K562 (cell line): ENCODE results near the gene GDF9. TPM values are rescaled to one million over a fixed set of nuclear protein-coding genes. Genes with fewer than 3 reads are reported as not detected.
A peak's percentile ranks its signal among the peaks of the same experiment; 100 is the strongest.

Experiments
- ATAC-seq: fragments of 200-7000 bp; cut with Tn5 transposase; 3 replicates; pipeline ENCODE4 v1.9.1; 2020; ENCODE audit warnings: moderate library complexity
- BruUV-seq: library from RNA; stranded (reverse); fragments of 400-500 nt; replicated peaks from 2 replicates; lab custom pipeline; 2021; lab: Mats Ljungman, UMichigan
- CTCF ChIA-PET: fragments of 300-600 bp; formaldehyde crosslinking; extraction: SDS; loops from one replicate; lab custom pipeline; 2021; ENCODE audit warnings: low intra/inter-chr PET ratio; lab: Yijun Ruan, JAX
- POLR2A ChIA-PET: fragments of 300-600, 350-650 bp; sonication (Branson Sonifier 250); formaldehyde crosslinking; extraction: SDS; loops from one replicate; lab custom pipeline; 2021; ENCODE audit warnings: antibody characterized with exemption, inconsistent platforms; lab: Yijun Ruan, JAX
- DNase-seq, 4 experiments: peaks; one replicate each; pipeline versions ENCODE4 v3.0.0 to v3.0.0-alpha.2; 2011 to 2018; ENCODE audit warnings: low spot score in 3 of 4, mixed read lengths in 3 of 4; ENCODE audit errors: extremely low read depth in 1 of 4
- FAIRE-seq: peaks from 2 replicates; lab custom pipeline; 2011; peaks lifted over from hg19 to GRCh38; lab: Jason Lieb, UNC
- H2AFZ ChIP-seq: 2 replicates; pipeline ENCODE4 v1.6.0; 2011; ENCODE audit warnings: low read depth, low read length, control low read depth, inconsistent platforms
- H3K27ac ChIP-seq: fragments of 200-600 bp; 3 replicates; pipeline ENCODE4 v1.8.0; 2011; ENCODE audit warnings: low read depth, mild to moderate bottlenecking, control low read depth, inconsistent platforms, low read length, moderate library complexity, mixed read lengths; ENCODE audit errors: extremely low read depth
- H3K27me3 ChIP-seq, 2 experiments: fragments of 300-600 bp in 1 of 2; 2 replicates in 1 of 2; 3 replicates in 1 of 2; pipeline versions ENCODE4 v1.6.0 to v1.8.0; 2011; ENCODE audit warnings: inconsistent platforms in 2 of 2, low read length in 2 of 2, mild to moderate bottlenecking in 1 of 2, mixed read lengths in 1 of 2, moderate library complexity in 1 of 2; ENCODE audit not compliant: control insufficient read depth in 2 of 2, insufficient read depth in 2 of 2
- H3K36me3 ChIP-seq: fragments of 300-600 bp; 3 replicates; pipeline ENCODE4 v1.8.0; 2011; ENCODE audit warnings: mild to moderate bottlenecking, low read length, inconsistent platforms; ENCODE audit not compliant: control insufficient read depth, insufficient read depth
- H3K4me1 ChIP-seq, 2 experiments: fragments of 200-600 bp in 1 of 2; replicated peaks in 1 of 2; 2 replicates in 1 of 2; 3 replicates in 1 of 2; pipeline versions ENCODE4 v1.5.1 to v1.8.0; 2011; ENCODE audit warnings: inconsistent platforms in 2 of 2, low read length in 2 of 2, mild to moderate bottlenecking in 1 of 2, mixed read lengths in 1 of 2, moderate library complexity in 1 of 2; ENCODE audit not compliant: control insufficient read depth in 2 of 2, insufficient read depth in 2 of 2
- H3K4me2 ChIP-seq: 2 replicates; pipeline ENCODE4 v1.6.1; 2011; ENCODE audit warnings: low read length, control low read depth, inconsistent platforms, mixed read lengths; ENCODE audit not compliant: insufficient read depth
- H3K4me3 ChIP-seq: fragments of 200-600 bp; sonication (generic), shearing (Covaris generic); 2 replicates; pipeline ENCODE4 v1.5.1; 2016; ENCODE audit warnings: control low read depth, inconsistent platforms
- H3K79me2 ChIP-seq: fragments of 200-600 bp; 3 replicates; pipeline ENCODE4 v1.8.0; 2011; ENCODE audit warnings: low read length, inconsistent platforms; ENCODE audit not compliant: control insufficient read depth, insufficient read depth
- H3K9ac ChIP-seq, 2 experiments: 2 replicates each; pipeline versions ENCODE4 v1.6.0 to v1.6.1; 2011; ENCODE audit warnings: low read depth in 2 of 2, low read length in 2 of 2, control low read depth in 1 of 2, inconsistent platforms in 1 of 2, mild to moderate bottlenecking in 1 of 2, mixed read lengths in 1 of 2; ENCODE audit not compliant: insufficient read depth in 1 of 2
- H3K9me1 ChIP-seq: one replicate; pipeline ENCODE4 v1.6.0; 2011; ENCODE audit warnings: inconsistent platforms, mild to moderate bottlenecking, low read length, moderate library complexity; ENCODE audit not compliant: control insufficient read depth, insufficient read depth
- H3K9me3 ChIP-seq: replicated peaks from 2 replicates; pipeline ENCODE4 v1.5.1; 2011; ENCODE audit warnings: low read depth, low read length, inconsistent platforms; ENCODE audit not compliant: control insufficient read depth, insufficient read depth
- H4K20me1 ChIP-seq: replicated peaks from 2 replicates; pipeline ENCODE4 v1.6.1; 2011; ENCODE audit warnings: low read length, inconsistent platforms, mixed read lengths; ENCODE audit not compliant: control insufficient read depth, insufficient read depth
- NFIC ChIP-seq: fragments of 450-650 bp; IDR thresholded peaks from 2 replicates; pipeline ENCODE4 v1.6.1; 2017; ENCODE audit warnings: mild to moderate bottlenecking, inconsistent platforms
- POLR3G ChIP-seq: IDR thresholded peaks from 2 replicates; pipeline ENCODE4 v1.6.1; 2011; ENCODE audit not compliant: insufficient read length, insufficient replicate concordance; ENCODE audit errors: extremely low read depth
- ZNF140 ChIP-seq: fragments of 250-450 bp; sonication (Bioruptor Pico); IDR thresholded peaks from 2 replicates; pipeline ENCODE4 v1.8.0; 2021; ENCODE audit warnings: moderate library complexity, mild to moderate bottlenecking, inconsistent platforms
- WGBS: fragments of 100-300 bp; shearing (Covaris generic); methylation state at CpG from one replicate; pipeline ENCODE4 v1.1.6; 2016; ENCODE audit warnings: low coverage, mixed read lengths; ENCODE audit not compliant: insufficient coverage; ENCODE audit errors: missing lambda C conversion rate; 5-methylcytosine and 5-hydroxymethylcytosine counted together
- in situ Hi-C: fragments of 300-500 bp; cut with MboI; formaldehyde crosslinking; loops from 4 replicates; pipeline ENCODE4 v1.15.0; 2018; ENCODE audit warnings: inconsistent platforms, mixed read lengths
- intact Hi-C: fragments of 100-400 bp; cut with micrococcal nuclease; formaldehyde crosslinking; loops from 2 replicates; pipeline ENCODE4 v1.14.2; 2022
- polyA plus RNA-seq, 8 experiments: library from polyadenylated mRNA; depleted of rRNA in 4 of 8; stranded (reverse) in 5 of 8; unstranded in 3 of 8; fragments of >200 nt; fragmentation: Nextera tagmentation in 2 of 8; fragmentation: Illumina TruSeq in 1 of 8; extraction: Ambion mirVana in 2 of 8; extraction: Trizol in 1 of 8; gene quantifications; 2 replicates each; pipeline versions ENCODE4 v1.2.1 to v1.2.3, GENCODE V29; 2011 to 2014; ENCODE audit warnings: inconsistent platforms in 1 of 8, missing spikeins in 1 of 8
- total RNA-seq, 7 experiments: library from RNA; depleted of rRNA in 6 of 7; stranded (reverse); fragments of >200 nt in 6 of 7; fragmentation: Illumina TruSeq in 2 of 7; extraction: Trizol in 2 of 7; gene quantifications; 2 replicates each; pipeline versions ENCODE4 v1.2.1 to v1.2.3, GENCODE V29; 2011 to 2021; ENCODE audit warnings: low replicate concordance in 1 of 7
- TF ChIP-seq, protein P1 (sequence below), 2 experiments: fragments of 450-650 bp; IDR thresholded peaks; 2 replicates each; pipeline ENCODE4 v1.6.1; 2016; ENCODE audit warnings: mild to moderate bottlenecking in 2 of 2, borderline replicate concordance in 1 of 2, low read depth in 1 of 2, moderate library complexity in 1 of 2

Gene GDF9
- total and polyA plus RNA-seq, 9 of the 15 experiments (the other 6 are each of a cell fraction or from before 2014, with no cell fraction given), result 0.10 to 0.70 (median 0.20) TPM; not detected in 1

DNA sequence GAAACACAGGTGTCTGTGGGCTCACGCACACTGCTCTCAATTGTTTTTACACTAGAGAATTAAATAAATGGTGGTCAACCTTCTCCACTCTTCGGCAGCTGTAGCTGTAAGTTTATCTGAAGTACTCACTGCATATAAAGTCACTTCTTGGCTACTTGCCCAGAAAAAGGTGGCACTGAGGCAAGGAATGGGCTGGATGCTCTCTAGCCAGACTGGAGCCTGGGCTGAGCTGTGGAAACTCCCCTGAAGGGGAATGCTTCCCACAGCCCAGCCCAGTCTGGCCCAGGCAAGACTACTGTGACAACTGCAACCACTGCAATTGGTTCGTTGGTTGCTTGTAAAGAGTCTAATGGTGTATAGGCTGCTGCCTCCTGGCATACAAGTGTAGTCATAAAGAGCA is 11.7 kb upstream of the GDF9 start:
- Histone ChIP-seq H3K79me2 (no peaks in the 10 kb centered on the region), H4K20me1 (0 out of 2 replicates have a peak, but pooled peaks cover under 1% of the 10 kb centered on the region), H3K9me1 (no peaks in the 10 kb centered on the region), H3K4me2 (no peak overlapping the region), H3K27ac (no peak overlapping the region), H3K9me3 (no peaks in the 10 kb centered on the region), H3K4me1 (peaks cover 0 to 5% of the 10 kb centered on the region in 2 experiments; a peak in 2 of 5 replicates), H3K4me3 (no peak overlapping the region), H3K27me3 (no peaks in the 10 kb centered on the region), H2AFZ (no peak overlapping the region), H3K9ac (no peak overlapping the region), H3K36me3 (peaks cover 54% of the 10 kb centered on the region)
- 46% methylated on average over 3 of the region's 3 CpGs for WGBS
- BruUV-seq, result no TSS peak
- DNase-seq, result peak in 1 of 4 experiments; percentile 38
- TF ChIP-seq NFIC, result peak; percentile 78
- TF ChIP-seq ZNF140 (CRISPR knock-in tag), result no peak
- no peak for TF ChIP-seq POLR3G
- TF ChIP-seq, protein P1, sequence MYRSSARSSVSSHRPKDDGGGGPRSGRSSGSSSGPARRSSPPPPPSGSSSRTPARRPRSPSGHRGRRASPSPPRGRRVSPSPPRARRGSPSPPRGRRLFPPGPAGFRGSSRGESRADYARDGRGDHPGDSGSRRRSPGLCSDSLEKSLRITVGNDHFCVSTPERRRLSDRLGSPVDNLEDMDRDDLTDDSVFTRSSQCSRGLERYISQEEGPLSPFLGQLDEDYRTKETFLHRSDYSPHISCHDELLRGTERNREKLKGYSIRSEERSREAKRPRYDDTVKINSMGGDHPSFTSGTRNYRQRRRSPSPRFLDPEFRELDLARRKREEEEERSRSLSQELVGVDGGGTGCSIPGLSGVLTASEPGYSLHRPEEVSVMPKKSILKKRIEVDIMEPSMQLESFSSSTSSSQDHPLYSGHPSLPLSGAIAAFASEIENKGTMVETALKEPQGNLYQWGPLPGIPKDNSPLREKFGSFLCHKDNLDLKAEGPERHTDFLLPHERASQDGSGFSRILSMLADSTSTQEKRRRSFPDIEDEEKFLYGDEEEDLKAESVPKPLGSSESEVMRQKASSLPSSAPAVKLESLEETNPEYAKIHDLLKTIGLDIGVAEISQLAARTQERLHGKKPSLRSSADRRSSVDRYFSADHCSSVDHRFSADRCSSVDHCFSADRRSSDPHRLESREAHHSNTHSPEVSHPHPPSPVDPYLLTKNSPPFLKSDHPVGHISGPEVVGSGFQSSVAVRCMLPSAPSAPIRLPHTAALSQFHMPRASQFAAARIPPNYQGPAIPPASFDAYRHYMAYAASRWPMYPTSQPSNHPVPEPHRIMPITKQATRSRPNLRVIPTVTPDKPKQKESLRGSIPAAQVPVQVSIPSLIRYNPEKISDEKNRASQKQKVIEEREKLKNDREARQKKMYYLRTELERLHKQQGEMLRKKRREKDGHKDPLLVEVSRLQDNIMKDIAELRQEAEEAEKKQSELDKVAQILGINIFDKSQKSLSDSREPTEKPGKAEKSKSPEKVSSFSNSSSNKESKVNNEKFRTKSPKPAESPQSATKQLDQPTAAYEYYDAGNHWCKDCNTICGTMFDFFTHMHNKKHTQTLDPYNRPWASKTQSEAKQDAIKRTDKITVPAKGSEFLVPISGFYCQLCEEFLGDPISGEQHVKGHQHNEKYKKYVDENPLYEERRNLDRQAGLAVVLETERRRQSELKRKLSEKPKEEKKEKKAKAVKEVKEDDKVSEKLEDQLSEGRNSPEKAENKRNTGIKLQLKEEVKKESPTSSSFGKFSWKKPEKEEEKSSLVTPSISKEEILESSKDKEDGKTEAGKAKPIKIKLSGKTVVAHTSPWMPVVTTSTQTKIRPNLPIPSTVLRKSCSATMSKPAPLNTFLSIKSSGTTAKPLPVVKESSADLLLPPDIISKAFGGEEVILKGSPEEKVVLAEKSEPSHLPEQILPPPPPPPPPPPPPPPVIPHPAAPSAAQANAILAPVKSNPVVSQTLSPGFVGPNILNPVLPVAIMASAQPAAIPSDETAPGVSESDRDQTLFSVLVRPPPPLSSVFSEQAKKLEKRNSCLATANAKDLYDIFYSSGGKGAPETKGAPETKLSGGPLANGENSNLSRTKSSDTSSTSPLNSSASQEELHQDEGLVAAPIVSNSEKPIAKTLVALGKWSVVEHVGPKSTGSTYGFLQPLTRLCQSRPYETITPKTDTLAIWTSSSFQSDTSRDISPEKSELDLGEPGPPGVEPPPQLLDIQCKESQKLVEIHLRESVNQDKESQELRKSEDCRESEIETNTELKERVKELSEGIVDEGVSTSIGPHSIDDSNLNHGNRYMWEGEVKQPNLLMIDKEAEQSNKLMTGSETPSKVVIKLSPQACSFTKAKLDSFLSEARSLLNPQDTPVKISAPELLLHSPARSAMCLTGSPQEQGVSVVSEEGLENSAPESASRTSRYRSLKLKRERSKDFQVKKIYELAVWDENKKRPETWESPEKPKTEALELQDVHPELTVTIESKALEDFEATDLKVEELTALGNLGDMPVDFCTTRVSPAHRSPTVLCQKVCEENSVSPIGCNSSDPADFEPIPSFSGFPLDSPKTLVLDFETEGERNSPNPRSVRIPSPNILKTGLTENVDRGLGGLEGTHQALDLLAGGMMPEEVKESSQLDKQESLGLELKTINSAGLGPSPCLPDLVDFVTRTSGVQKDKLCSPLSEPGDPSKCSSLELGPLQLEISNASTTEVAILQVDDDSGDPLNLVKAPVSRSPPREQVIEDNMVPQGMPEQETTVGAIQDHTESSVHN (IDR thresholded peaks at IDR 0.05; ENCODE audit: borderline replicate concordance in 1 of 2, low read depth in 1 of 2), result no peak
- in situ Hi-C loops (no loop called here), intact Hi-C loops (no loop called here)
- ChIA-PET CTCF (no interaction called here), POLR2A (interaction anchor here (0.5 to 1.3 kb wide), 4 partner anchors 9 to 139 kb away, joined by 3 to 4 read pairs (median 3); no protein-coding TSS in a partner anchor)
- ATAC-seq, result peak; percentile 47
- FAIRE-seq, result no peak
